Measurements from ENCODE around the gene EFEMP1.

- TF ChIP-seq CTCF (IDR thresholded peaks at IDR 0.05; ENCODE audit: insufficient read depth, low read length) (no peak), POLR2AphosphoS5 (IDR thresholded peaks at IDR 0.05; ENCODE audit: low read depth) (no peak), REST (IDR thresholded peaks at IDR 0.05; ENCODE audit: insufficient replicate concordance, low read depth) (no peak), GABPA (IDR thresholded peaks at IDR 0.05; ENCODE audit: low read depth) (no peak), SPI1 (IDR thresholded peaks at IDR 0.05; ENCODE audit: borderline replicate concordance, low read depth) (no peak)
These were observed 45.4 kb upstream of the EFEMP1 start for GRCh38 chr2:55968941-55969340.

Measured in HL-60 (cell line).